DND-41 (cell line): ENCODE measurements around the gene GRM7.

Experiments used
- ATAC-seq: fragments of 200-7000 bp; cut with Tn5 transposase; 3 replicates; pipeline ENCODE4 v1.9.1; 2021; ENCODE audit warnings: low read depth; ENCODE audit not compliant: insufficient read depth
- DNase-seq: peaks from one replicate; pipeline ENCODE4 v3.0.0-alpha.2; 2020
- H2AFZ ChIP-seq: 2 replicates; pipeline ENCODE4 v1.6.0; 2012; ENCODE audit warnings: low read depth, low read length
- H3K27ac ChIP-seq: 2 replicates; pipeline ENCODE4 v1.5.1; 2012; ENCODE audit warnings: low read length, inconsistent platforms
- H3K27me3 ChIP-seq: fragments of 200-600 bp; sonication (generic); 2 replicates; pipeline ENCODE4 v1.6.0; 2012; ENCODE audit warnings: low read length, mild to moderate bottlenecking, inconsistent platforms; ENCODE audit not compliant: insufficient read depth, poor library complexity
- H3K36me3 ChIP-seq: 2 replicates; pipeline ENCODE4 v1.5.1; 2012; ENCODE audit warnings: low read length, inconsistent platforms; ENCODE audit not compliant: insufficient read depth
- H3K4me1 ChIP-seq: 2 replicates; pipeline ENCODE4 v1.5.1; 2012; ENCODE audit warnings: mild to moderate bottlenecking, low read length; ENCODE audit not compliant: insufficient read depth
- H3K4me2 ChIP-seq: 2 replicates; pipeline ENCODE4 v1.6.0; 2012; ENCODE audit warnings: mild to moderate bottlenecking, moderate library complexity, low read length, inconsistent platforms; ENCODE audit not compliant: insufficient read depth
- H3K4me3 ChIP-seq, 2 experiments: fragments of 200-600 bp in 1 of 2; shearing (Covaris generic) in 1 of 2; 2 replicates each; pipeline ENCODE4 v1.5.1; 2012 to 2016; ENCODE audit warnings: inconsistent platforms in 2 of 2, low read length in 2 of 2, mild to moderate bottlenecking in 2 of 2, low read depth in 1 of 2, moderate library complexity in 1 of 2
- H3K79me2 ChIP-seq: 2 replicates; pipeline ENCODE4 v1.6.0; 2012; ENCODE audit warnings: low read length, inconsistent platforms; ENCODE audit not compliant: insufficient read depth
- H3K9ac ChIP-seq: 2 replicates; pipeline ENCODE4 v1.6.0; 2012; ENCODE audit warnings: low read depth, mild to moderate bottlenecking, inconsistent platforms, low read length, moderate library complexity
- H3K9me3 ChIP-seq: 2 replicates; pipeline ENCODE4 v1.5.1; 2012; ENCODE audit warnings: low read length, moderate library complexity, mild to moderate bottlenecking, inconsistent platforms; ENCODE audit not compliant: insufficient read depth, severe bottlenecking
- H4K20me1 ChIP-seq: 2 replicates; pipeline ENCODE4 v1.6.0; 2012; ENCODE audit warnings: low read length; ENCODE audit not compliant: insufficient read depth
- CTCF ChIP-seq: IDR thresholded peaks from 2 replicates; pipeline ENCODE4 v1.5.1; 2012; ENCODE audit warnings: borderline replicate concordance, low read length, moderate library complexity, mild to moderate bottlenecking; ENCODE audit not compliant: poor library complexity, severe bottlenecking; ENCODE audit errors: extremely low read depth
- EZH2 ChIP-seq: IDR thresholded peaks from 3 replicates; pipeline ENCODE4 v1.6.1; 2012; ENCODE audit warnings: borderline replicate concordance, low read depth, mild to moderate bottlenecking, moderate library complexity, low read length, inconsistent platforms; ENCODE audit not compliant: severe bottlenecking

GRM7 gene

GRCh38 chr3:7382293-7383010, 521.5 kb downstream of the GRM7 start:
- no peak for TF ChIP-seq CTCF
- no peak for TF ChIP-seq EZH2
- no peak for ATAC-seq
- Histone ChIP-seq H3K9me3 (no peaks in the 10 kb centered on the region), H3K27me3 (no peaks in the 10 kb centered on the region), H3K27ac (no peak overlapping the region), H3K4me2 (no peak overlapping the region), H3K4me1 (no peaks in the 10 kb centered on the region), H3K36me3 (no peaks in the 10 kb centered on the region), H3K9ac (no peak overlapping the region), H2AFZ (no peak overlapping the region), H3K4me3 (no peak overlapping the region), H4K20me1 (no peaks in the 10 kb centered on the region), H3K79me2 (no peaks in the 10 kb centered on the region)
- no peak for DNase-seq

GRCh38 chr3:7385635-7386034, 524.7 kb downstream of the GRM7 start:
- DNase-seq = no peak
- Histone ChIP-seq H3K4me3 (no peak overlapping the region), H3K27me3 (no peaks in the 10 kb centered on the region), H3K36me3 (no peaks in the 10 kb centered on the region), H4K20me1 (no peaks in the 10 kb centered on the region), H3K9ac (no peak overlapping the region), H3K27ac (no peak overlapping the region), H3K9me3 (no peaks in the 10 kb centered on the region), H3K79me2 (no peaks in the 10 kb centered on the region), H2AFZ (no peak overlapping the region), H3K4me1 (no peaks in the 10 kb centered on the region), H3K4me2 (no peak overlapping the region)
- no peak for TF ChIP-seq EZH2
- TF ChIP-seq CTCF = no peak
- ATAC-seq = no peak

DNA sequence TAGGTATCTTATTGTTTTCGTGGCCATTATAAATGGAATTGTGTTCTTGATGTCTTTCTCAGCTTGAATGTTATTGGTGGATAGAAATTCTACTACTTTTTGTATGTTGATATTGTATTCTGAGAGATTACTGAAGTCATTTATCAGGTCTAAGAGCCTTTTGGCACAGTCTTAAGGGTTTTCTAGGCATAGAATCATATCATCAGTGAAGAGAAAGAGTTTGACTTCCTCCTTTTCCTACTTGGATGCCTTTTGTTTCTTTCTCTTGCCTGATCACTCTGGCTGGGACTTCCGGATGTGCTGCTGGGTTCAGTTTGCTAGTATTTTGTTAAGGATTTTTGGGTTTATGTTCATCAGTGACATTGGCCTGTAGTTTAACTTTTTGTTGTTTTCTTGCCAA, 527.1 kb downstream of the GRM7 start:
- DNase-seq (no peak), ATAC-seq (no peak)
- Histone ChIP-seq H3K4me1 (no peaks in the 10 kb centered on the region), H3K4me2 (no peak overlapping the region), H4K20me1 (no peaks in the 10 kb centered on the region), H2AFZ (no peak overlapping the region), H3K9me3 (no peaks in the 10 kb centered on the region), H3K4me3 (no peak overlapping the region), H3K36me3 (no peaks in the 10 kb centered on the region), H3K79me2 (no peaks in the 10 kb centered on the region), H3K27me3 (no peaks in the 10 kb centered on the region), H3K27ac (no peak overlapping the region), H3K9ac (no peak overlapping the region)
- no peak for TF ChIP-seq EZH2
- no peak for TF ChIP-seq CTCF
